ENCODE measurements around the gene CDK5R2.

DNA sequence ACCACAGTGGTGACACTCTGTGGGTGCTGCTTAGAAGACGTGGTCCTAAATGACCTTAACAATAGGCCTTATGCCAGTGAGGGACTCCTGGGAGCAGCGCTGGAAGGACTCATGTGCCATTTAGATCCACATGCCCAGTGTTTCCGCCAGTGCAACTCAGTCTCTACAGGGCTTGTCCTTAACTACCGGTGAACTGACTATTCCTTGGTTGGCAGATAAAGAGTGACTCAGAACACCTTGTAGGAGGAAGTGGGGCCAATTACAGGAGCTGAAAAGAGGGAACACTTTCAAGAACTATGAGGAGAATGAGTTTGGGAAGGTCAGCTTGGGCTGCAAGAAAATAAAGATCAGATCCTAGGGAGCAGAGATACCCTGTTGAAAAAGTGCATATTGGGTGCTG, 1.8 kb upstream of the CDK5R2 start:
- no peak for TF ChIP-seq ARNTL (CRISPR knock-in tag; IDR thresholded peaks at IDR 0.05; ENCODE audit: borderline replicate concordance, low read depth)
- no peak for TF ChIP-seq ISL1 (CRISPR knock-in tag; IDR thresholded peaks at IDR 0.05)
- TF ChIP-seq ZC3H10 (CRISPR knock-in tag; IDR thresholded peaks at IDR 0.05): no peak
- TF ChIP-seq SNAI2 (CRISPR knock-in tag; IDR thresholded peaks at IDR 0.05): no peak
